ENCODE results near the gene INPP4B.
"Not testable (repeated sequence)": the region's sequence is repeated elsewhere in the genome, so short reads cannot be mapped to it uniquely, and the experiment has no call there.

INPP4B gene

DNA sequence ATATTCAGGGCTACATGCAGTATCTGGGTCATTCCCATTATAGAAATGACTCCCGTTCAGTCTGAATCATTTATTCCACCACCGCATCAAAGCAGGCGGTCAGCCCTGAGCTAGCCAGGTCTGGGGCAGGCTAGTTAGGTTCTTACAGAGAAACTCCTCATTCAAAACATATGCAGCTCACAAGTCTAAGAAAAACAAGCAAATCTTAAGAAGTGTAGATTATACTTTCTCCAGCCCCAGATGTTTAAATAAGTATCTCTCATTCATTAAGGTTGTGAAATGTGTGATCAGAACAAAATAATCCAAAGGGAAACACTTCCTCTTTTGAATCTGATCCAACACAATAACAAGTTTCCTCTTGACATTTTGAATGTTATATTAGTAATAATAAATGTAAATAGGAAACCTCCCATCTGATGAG is 441.9 kb downstream of the INPP4B start:
- DNase-seq: no peak

DNA sequence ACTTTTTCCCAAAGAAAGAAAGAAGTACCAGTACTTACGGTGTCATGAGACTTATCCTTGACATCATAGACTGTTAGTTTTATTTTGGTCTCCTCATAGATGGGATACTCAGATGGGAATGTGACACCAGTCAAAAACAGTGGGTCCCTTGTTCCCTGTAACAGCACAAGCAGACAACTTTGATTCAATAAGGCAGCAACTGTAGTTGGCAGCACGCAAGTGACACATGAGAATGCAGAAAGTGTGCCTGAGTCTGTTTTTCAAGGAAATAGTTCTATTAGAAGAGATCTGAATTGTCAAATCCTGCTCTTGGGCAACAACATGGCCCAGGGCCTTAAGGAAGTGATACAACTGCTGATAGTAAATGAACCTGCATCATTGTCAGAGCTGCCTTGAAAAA is 443.2 kb downstream of the INPP4B start:
- no peak for DNase-seq

GRCh38 chr4:142402156-142402555 is 443.9 kb downstream of the INPP4B start:
- DNase-seq: no peak

DNA sequence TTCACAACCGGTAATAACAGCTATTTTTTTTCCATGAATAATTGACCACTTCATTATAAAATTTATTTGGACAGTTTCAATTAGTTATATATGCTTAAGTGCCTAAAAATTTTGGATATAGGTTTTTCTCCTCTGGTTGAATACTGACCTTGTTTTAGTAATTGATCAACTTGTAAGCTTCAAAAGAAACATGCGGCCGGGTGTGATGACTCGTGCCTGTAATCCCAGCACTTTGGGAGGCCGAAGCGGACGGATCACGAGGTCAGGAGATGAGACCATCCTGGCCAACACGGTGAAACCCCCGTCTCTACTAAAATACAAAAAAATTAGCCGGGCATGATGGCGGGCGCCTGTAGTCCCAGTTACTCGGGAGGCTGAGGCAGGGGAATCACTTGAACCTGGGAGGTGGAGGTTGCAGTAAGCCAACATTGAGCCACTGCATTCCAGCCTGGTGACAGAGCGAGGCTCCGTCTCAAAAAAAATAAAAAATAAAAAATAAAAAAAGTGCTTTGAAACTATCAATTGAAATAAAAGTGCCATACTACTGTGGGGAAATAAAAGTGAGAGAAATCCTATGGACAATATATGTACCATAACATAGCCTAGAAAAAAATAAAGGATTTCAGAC is 448.6 kb downstream of the INPP4B start:
- not testable (repeated sequence) for DNase-seq

GRCh38 chr4:142396279-142396678 is 449.8 kb downstream of the INPP4B start:
- no peak for DNase-seq

DNA sequence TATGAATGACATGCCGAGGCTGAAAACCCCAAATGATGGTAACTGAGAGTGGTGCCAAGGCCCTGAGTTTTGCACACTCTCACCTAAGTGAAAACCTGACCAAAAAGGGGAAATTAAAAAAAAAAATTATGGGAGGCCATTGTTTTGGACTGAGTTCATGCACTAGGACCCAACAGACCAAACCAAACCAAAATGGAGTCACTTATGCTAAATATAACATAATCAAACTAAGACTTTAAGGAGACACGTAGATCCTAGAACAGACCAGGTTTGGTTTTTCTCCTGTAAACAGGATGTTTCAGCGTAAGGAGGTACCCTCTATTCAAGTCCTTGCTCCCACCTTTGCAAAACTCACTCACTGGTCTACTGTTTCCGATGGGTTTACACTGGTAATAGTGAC is 453.0 kb downstream of the INPP4B start:
- DNase-seq: no peak

GRCh38 chr4:142386856-142387255 is 459.2 kb downstream of the INPP4B start:
- DNase-seq: no peak

GRCh38 chr4:142386449-142386848 is 459.7 kb downstream of the INPP4B start:
- DNase-seq: no peak

- no peak for DNase-seq
Measured at GRCh38 chr4:142383800-142384470, 462.2 kb downstream of the INPP4B start.

DNA sequence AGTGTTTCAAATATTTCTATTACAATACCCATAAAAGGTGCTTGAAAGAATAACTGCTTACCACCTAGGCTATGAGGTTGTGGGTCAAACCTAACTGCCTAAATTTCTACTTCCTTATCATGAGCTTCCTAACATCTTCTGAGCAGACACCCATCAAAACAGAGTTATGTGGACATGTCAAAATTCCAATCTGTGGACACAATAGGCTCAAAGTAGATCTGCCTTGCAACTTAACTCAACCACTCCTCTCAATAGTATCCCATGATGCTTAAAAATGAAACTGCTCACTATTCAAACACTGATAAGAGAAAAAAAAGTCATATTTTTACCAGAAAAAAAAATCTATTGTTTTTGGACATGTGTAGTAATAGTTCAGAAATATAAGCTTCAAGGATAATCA is 462.7 kb downstream of the INPP4B start:
- no peak for DNase-seq

DNA sequence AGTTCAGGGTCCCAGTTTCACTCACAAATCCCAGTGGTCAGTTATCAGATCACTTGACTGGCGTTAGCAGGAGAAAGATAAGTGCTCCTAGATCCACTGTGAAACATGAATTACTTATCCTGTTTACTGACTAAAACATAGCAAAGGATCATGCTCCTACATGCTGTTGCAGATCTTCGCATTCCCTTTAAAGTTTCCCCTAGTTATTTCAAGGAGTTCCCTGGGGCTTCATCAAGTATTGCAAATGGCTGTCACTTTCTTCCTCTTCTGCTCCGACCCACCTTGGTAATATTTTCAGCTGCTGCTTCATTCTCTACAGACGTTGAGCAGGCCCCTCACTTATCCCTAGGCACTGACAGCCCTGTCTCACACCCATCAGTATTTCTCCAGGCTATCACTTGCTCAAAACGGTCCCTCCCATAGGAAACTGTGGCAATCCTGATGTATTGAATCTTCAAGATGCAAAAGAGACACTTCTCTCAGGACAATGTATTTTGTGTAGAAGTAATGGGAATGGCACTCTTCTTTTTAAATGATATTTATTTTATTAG is 466.0 kb downstream of the INPP4B start:
- no peak for DNase-seq

DNA sequence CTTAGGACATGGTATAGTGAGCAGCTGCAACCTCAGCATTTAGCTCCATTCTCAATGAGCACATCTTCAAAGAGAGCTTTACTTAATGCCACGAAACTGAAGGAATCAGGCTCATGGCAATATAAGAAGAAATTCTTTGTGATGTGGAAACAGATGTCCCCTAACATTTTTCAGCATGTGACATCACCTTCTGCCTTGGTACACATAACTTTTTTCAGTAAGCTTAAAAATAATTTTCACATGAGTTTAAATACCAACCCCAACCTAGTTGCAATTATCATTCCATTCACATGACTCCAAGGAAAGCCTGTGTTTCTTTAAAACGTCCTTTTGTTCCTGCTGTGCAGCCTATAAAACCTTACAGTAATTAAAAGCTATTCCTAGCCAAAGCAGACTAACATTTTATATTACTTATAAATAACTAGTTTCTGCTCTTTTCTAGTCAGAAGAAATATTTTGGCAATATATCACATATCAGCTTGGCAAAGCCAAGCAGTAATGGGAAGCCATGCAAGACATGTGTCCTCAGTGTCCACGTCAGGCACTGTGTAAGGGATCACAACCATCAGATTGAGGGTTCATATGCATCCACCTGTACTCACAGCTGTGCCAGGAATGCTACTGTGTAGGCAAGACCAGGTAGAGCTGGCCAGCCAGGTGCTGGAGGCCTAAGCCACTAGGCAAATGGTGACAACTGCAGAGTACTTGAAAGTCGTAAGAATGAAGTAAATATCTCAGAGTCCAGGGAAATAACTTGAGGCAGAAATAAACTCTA is 466.6 kb downstream of the INPP4B start:
- DNase-seq: no peak

DNA sequence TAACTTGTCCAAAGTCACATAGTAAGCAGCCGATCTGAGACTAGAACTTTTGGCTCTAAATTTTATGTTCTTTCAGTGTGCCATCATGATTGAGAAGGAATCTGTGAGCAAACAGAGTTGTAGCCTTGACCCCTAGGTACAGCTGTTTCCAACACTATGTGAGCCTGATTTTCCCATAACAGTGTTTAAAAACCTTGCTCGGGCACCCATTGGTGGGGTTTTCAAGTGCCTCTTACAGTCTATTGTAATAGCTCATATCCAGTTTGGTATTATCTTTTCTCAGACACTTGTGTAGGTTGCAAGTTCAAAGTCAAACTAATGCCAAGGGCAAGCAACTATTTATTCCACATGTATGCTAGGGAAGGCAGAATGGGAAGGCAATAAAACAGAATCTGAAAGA is 467.9 kb downstream of the INPP4B start:
- DNase-seq: no peak

DNA sequence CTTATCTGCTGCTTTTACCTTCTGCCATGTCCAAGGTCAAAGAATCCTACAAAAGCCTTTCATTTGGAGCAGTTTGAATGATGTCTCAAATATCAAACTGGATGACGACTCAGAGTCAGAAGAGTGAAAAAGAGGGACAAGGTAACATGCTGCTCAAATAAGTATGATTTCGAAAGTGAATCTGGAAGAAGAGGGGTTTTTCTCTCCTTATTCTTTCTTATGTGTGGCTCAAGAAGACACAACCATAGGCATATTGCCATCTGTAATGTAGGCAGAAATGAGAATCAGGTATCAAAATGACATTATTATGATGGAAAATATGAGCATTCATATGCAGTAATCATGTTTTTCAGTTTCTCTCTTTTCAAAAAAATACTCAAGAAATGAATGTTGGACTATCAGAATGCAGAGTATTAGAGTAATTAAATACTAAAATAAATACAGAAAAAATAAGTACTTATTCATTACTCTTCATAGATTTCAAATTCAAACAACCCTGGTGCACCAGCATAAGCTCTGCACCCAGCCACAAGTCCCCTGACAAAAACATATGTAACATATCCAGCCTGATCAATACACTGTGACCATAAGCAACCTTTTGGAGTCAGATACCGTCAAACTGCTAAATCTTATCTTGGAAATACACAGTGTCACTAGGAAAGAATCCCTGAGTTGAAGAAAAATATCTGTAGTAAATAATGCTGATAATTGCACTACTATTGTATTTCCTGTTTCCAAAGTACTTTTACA is 468.6 kb downstream of the INPP4B start:
- DNase-seq: no peak

- DNase-seq: no peak
Measured at GRCh38 chr4:142376204-142376603, 469.9 kb downstream of the INPP4B start.

- no peak for DNase-seq
Measured at GRCh38 chr4:142373610-142374009, 472.5 kb downstream of the INPP4B start.

- DNase-seq: no peak
Measured at GRCh38 chr4:142372530-142373260, 473.4 kb downstream of the INPP4B start.

DNA sequence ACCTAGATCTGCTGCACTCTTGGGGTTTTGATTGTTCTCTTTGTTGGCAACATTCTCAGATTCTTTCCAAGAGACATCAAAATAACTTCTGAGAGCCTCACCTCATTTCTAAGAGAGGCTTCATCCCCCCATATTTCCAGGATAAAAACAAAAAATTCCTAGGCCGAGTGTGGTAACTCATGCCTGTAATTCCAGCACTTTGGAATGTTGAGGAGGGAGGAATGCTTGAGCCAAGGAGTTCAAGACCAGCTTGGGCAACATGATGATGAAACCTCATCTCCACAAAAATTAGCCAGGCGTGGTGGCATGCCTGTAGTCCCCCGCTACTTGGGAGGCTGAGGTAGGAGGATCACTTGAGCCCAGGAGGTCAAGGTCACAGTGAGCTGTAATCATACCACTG is 477.0 kb downstream of the INPP4B start:
- DNase-seq: no peak

- DNase-seq: no peak
Measured at GRCh38 chr4:142367418-142368180, 478.5 kb downstream of the INPP4B start.

- DNase-seq: no peak
Measured at GRCh38 chr4:142366769-142367181, 479.3 kb downstream of the INPP4B start.

DNA sequence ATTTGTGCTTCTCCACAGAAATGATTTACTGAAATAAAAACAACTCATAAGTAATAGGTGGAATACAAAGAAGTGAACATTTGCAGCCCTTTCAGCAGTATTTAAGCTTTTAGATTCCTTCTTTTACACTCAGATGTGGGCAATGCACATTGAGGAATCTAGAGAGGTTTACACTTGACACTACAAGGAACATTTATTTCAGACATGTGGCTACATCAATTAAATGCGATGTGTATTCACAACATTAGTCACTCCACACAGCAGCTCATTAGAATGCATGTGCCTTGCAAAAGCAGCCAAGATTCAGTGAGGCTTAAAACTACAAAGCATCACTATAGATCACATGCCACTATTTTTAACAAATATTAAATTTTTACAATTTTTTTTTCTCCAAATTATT is 480.7 kb downstream of the INPP4B start:
- no peak for DNase-seq

GRCh38 chr4:142363686-142364085 is 482.4 kb downstream of the INPP4B start:
- DNase-seq: no peak

All from activated CD4-positive, alpha-beta T cell treated with anti-CD3 and anti-CD28 coated beads for 1 hour (primary cell).